Stimulated activated CD4-positive, alpha-beta T cell treated with anti-CD3 and anti-CD28 coated beads, Interleukin-4, amount 100 ng/mL, for 1 hour (primary cell): ENCODE results near the gene C1QTNF1.

Source experiments
- DNase-seq: peaks from one replicate; pipeline ENCODE4 v3.0.0-alpha.2; 2020

Gene C1QTNF1

DNA sequence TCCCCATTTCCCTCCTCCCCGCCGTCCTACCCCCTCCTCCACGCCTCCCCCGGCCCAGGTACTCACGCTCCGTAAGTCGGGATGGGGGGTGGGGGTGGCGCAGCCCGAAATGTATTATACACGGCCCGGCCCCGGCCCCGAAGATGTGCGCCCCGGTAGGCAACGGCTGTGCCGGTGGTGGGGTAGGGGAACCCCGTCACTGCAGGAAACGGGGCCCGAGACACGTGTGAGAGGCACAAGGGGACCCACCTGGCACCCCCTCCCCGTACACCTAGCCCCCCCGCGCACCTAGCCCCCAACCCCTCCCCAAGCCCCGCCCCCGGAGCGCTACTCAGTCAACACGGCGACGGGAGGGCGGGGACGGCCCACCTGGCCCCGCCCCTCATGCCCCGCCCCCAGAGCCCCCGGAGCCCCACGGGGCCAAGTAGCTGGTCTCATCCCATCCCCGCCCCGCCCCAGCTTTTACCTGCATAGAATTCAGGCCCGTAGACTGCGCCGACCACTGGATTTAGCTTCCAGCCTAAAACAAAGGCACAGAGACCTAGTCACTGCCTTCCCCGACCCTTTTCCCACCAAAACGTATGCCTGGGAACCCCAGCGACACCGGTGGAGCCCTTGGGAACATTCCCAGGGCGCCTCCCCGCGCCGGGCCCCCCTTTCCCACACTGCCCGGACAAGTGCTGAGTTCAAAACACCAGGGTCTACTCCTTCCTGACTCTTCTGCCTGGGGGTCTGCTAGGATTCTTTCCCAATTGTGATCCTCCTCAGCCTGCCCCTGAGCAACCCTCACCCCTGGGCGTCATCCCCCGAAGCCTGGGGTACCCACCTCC, 73.5 kb downstream of the C1QTNF1 start:
- DNase-seq, result no peak

DNA sequence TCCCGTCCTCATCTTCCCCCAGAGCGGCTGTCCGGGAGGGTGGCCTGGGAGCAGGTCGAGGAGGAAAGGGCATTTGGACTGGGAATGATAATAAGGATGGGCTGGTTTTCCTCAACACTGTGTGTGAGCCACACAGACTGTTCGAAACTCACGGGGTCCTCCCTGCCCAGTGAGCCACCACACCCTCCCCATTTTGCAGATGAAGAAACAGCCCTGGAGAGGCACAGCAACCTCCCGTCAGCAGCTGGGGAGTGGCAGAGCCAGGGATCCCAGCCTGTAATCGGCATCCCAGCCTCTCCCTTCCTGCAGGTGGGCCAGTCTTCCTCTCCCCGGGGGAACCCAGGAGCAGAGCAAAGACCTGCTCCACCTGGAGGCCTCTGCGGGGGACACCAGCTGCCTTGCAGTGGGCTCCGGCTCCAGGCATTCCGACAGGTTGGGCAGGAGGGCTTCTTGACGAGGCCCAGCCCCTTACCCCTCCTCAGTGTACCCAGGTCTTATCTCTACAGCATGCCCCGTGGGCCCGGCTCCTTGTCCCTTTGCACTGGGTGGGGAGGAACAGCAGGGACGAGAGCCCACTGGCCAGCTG, 74.4 kb downstream of the C1QTNF1 start:
- DNase-seq, result no peak
